Measurements from ENCODE around the gene PSME2. TPM values are rescaled to one million over a fixed set of nuclear protein-coding genes. Genes with fewer than 3 reads are reported as not detected.

The PSME2 gene
- total RNA-seq, 1 experiment from 2014 or later, result 188 TPM

DNA sequence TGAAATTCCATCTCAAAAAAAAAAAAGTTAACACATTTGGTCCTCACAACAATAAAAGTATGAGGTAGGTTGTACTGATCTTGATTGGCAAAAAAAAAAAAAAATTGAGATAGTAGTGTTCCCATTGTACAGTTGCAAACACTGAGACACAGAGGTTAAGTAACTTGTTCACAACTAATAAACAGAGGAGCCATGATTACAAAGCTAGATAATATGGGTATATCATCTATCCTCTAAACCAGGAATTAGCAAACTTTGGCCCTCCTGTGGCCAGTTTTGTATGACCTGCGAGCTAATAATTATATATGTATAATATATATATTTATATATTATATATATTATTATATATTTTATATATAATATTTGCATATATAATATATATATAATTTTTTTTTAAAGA is 12.7 kb downstream of the PSME2 start:
- ChIA-PET CTCF (no interaction called here), POLR2A (no interaction called here)
- H3K36me3 ChIP-seq (ENCODE audit: control insufficient read depth, insufficient read depth, low read length), result no peaks in the 10 kb centered on the region; the same call in 1 of the 2 replicates

DNA sequence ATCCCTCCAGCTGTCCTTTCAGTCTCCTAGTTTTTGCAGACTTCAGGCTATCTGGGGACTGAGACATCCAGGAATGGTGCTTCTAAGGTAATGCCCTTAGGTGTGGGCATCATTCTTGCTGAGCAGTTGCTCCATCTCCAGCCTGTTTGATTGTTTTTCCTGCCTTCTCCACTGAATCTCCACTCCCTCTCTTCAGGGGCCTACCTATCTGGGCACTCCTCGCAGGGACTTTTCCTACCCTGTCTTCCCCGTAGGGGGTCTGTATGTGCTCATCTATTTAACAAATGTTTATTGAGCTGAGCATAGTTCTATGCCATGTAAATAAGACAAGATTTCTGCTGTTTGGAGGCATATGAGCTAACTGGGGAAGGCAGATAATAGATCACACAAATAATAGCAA is 13.4 kb downstream of the PSME2 start:
- no peaks in the 10 kb centered on the region for H3K9me3 ChIP-seq (ENCODE audit: control insufficient read depth, insufficient read depth, low read depth, low read length)
- POLR2A ChIA-PET, result no interaction called here
- H3K27me3 ChIP-seq (ENCODE audit: control insufficient read depth, insufficient read depth, low read length), result no peaks in the 10 kb centered on the region
- no peak overlapping the region for H3K27ac ChIP-seq (ENCODE audit: low read length)
- intact Hi-C loops (cut with micrococcal nuclease; ENCODE audit: unreplicated experiment) (no loop called here), in situ Hi-C loops (cut with HindIII; ENCODE audit: low pct_unique_long_range_greater_than_20kb, low sequenced_read_pairs) (no loop called here)
- no peak for DNase-seq (ENCODE audit: low read depth, low spot score)
- H3K4me1 ChIP-seq (ENCODE audit: control insufficient read depth, insufficient read depth, low read length), result peaks cover 15% of the 10 kb centered on the region
- no TSS peak for BruUV-seq (replicated peaks)
- ATAC-seq, result no peak
- CTCF ChIA-PET, result no interaction called here
- no peaks in the 10 kb centered on the region; the same call in 1 of the 2 replicates for H3K36me3 ChIP-seq (ENCODE audit: control insufficient read depth, insufficient read depth, low read length)
- H3K4me3 ChIP-seq (ENCODE audit: low read depth in 2 of 2, low read length in 2 of 2), result no peak overlapping the region
- TF ChIP-seq, protein P1, sequence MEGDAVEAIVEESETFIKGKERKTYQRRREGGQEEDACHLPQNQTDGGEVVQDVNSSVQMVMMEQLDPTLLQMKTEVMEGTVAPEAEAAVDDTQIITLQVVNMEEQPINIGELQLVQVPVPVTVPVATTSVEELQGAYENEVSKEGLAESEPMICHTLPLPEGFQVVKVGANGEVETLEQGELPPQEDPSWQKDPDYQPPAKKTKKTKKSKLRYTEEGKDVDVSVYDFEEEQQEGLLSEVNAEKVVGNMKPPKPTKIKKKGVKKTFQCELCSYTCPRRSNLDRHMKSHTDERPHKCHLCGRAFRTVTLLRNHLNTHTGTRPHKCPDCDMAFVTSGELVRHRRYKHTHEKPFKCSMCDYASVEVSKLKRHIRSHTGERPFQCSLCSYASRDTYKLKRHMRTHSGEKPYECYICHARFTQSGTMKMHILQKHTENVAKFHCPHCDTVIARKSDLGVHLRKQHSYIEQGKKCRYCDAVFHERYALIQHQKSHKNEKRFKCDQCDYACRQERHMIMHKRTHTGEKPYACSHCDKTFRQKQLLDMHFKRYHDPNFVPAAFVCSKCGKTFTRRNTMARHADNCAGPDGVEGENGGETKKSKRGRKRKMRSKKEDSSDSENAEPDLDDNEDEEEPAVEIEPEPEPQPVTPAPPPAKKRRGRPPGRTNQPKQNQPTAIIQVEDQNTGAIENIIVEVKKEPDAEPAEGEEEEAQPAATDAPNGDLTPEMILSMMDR (IDR thresholded peaks at IDR 0.05), result no peak
- TF ChIP-seq POLR2AphosphoS5 (IDR thresholded peaks at IDR 0.05; ENCODE audit: low read depth, low read length) (no peak), TCF7L2 (IDR thresholded peaks at IDR 0.05; ENCODE audit: low read depth, low read length) (no peak), SIN3A (IDR thresholded peaks at IDR 0.05; ENCODE audit: borderline replicate concordance, insufficient read depth, low read depth, low read length) (no peak), REST (IDR thresholded peaks at IDR 0.05; ENCODE audit: insufficient read depth in 1 of 2, low read depth in 2 of 2, low read length in 1 of 2) (no peak)

More for the DNA sequence above, 12.7 kb downstream of the PSME2 start:
- no peak for DNase-seq (ENCODE audit: low read depth, low spot score)
- ATAC-seq, result no peak
- no TSS peak for BruUV-seq (replicated peaks)
- TF ChIP-seq, protein P1 (IDR thresholded peaks at IDR 0.05), result no peak
- TF ChIP-seq REST (IDR thresholded peaks at IDR 0.05; ENCODE audit: insufficient read depth in 1 of 2, low read depth in 2 of 2, low read length in 1 of 2) (no peak), SIN3A (IDR thresholded peaks at IDR 0.05; ENCODE audit: borderline replicate concordance, insufficient read depth, low read depth, low read length) (no peak), TCF7L2 (IDR thresholded peaks at IDR 0.05; ENCODE audit: low read depth, low read length) (no peak), POLR2AphosphoS5 (IDR thresholded peaks at IDR 0.05; ENCODE audit: low read depth, low read length) (no peak)
- Histone ChIP-seq H3K27ac (ENCODE audit: low read length) (no peak overlapping the region), H3K9me3 (ENCODE audit: control insufficient read depth, insufficient read depth, low read depth, low read length) (no peaks in the 10 kb centered on the region), H3K27me3 (ENCODE audit: control insufficient read depth, insufficient read depth, low read length) (no peaks in the 10 kb centered on the region), H3K4me3 (ENCODE audit: low read depth in 2 of 2, low read length in 2 of 2) (no peak overlapping the region), H3K4me1 (ENCODE audit: control insufficient read depth, insufficient read depth, low read length) (peaks cover 22% of the 10 kb centered on the region)
- in situ Hi-C loops (cut with HindIII; ENCODE audit: low pct_unique_long_range_greater_than_20kb, low sequenced_read_pairs), result no loop called here
- intact Hi-C loops (cut with micrococcal nuclease; ENCODE audit: unreplicated experiment), result no loop called here
